ENCODE results near the gene ADAMTS20. TPM values are rescaled to one million over a fixed set of nuclear protein-coding genes. Genes with fewer than 3 reads are reported as not detected.

ADAMTS20 gene
- total and polyA plus RNA-seq, 10 of the 15 experiments (the other 5 are each of a cell fraction or from before 2014, with no cell fraction given) = 0.33 TPM; not detected in 9

DNA sequence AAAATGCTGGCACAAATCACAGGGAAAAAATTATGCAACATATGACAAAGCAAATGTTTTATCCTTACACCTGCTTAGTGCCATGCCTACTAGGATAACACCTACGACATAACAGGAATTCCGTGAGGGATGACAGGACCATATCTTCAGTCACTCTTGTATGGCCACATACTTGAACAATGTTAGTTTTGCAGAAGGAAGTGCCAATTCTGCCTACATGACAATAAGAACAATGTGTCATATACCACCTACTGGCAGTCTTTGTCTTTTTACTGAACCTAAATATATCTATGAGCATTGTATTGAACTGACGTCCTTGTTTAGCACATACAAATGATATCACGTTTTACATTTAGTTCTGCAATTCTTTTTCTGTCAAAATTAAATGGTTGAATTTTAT lies 234.0 kb downstream of the ADAMTS20 start (continued):
- TF ChIP-seq FOS (IDR thresholded peaks at IDR 0.05; ENCODE audit: borderline replicate concordance, extremely low read depth, insufficient read length) = no peak
- no peak for TF ChIP-seq NFIC (IDR thresholded peaks at IDR 0.05; ENCODE audit: low read depth, low read length)
- TF ChIP-seq FOXM1 (IDR thresholded peaks at IDR 0.05; ENCODE audit: low read depth, low read length) = no peak
- no peak for TF ChIP-seq RCOR1 (conservative IDR thresholded peaks at IDR 0.05; ENCODE audit: low read depth, low read length)

DNA sequence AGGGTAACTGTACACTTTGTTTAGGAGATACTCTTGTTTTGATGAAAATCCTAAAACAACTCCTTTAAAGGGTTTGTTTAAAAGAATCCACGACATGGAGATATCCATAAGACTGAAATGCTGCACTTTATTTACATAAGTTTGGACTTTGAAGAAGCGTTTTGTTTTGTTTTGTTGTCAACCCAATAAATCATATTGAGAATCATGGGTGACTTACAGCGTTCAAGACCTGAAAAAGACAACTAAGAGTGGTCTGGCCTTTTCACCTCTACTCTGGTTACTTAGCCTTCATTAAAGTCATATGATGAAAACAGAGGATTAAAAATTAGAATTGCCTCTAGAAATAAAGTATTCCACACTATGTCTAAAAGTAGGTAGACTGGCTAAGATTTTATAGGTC lies 234.8 kb downstream of the ADAMTS20 start:
- RAD21 ChIA-PET (ENCODE audit: unreplicated experiment) = no interaction called here
- Histone ChIP-seq H3K27ac (ENCODE audit: control insufficient read depth, insufficient read depth) (no peak overlapping the region), H3K4me1 (ENCODE audit: control insufficient read depth, insufficient read depth, low read length) (no peaks in the 10 kb centered on the region), H3K9ac (ENCODE audit: control insufficient read depth, insufficient read depth, low read length) (no peak overlapping the region), H3K4me3 (no peak overlapping the region), H3K79me2 (ENCODE audit: control insufficient read depth, insufficient read depth, low read length) (no peaks in the 10 kb centered on the region), H4K20me1 (ENCODE audit: control insufficient read depth, insufficient read depth) (no peaks in the 10 kb centered on the region), H3K9me3 (replicated peaks; ENCODE audit: control insufficient read depth, insufficient read depth, low read length) (no peaks in the 10 kb centered on the region), H3K27me3 (replicated peaks in 1 of 2; ENCODE audit: control insufficient read depth in 2 of 2, insufficient read depth in 2 of 2, low read length in 1 of 2) (no peaks in the 10 kb centered on the region), H2AFZ (ENCODE audit: control insufficient read depth, low read depth, low read length) (no peak overlapping the region), H3K4me2 (ENCODE audit: control insufficient read depth, insufficient read depth) (no peak overlapping the region), H3K36me3 (ENCODE audit: control insufficient read depth in 2 of 2, insufficient read depth in 2 of 2, low read length in 1 of 2) (no peaks in the 10 kb centered on the region)
- no peak for ATAC-seq
- no peak for TF ChIP-seq NFXL1 (IDR thresholded peaks at IDR 0.05; ENCODE audit: borderline replicate concordance)
- no peak for TF ChIP-seq PAX8 (IDR thresholded peaks at IDR 0.05)
- no peak for TF ChIP-seq ZNF384 (IDR thresholded peaks at IDR 0.05; ENCODE audit: borderline replicate concordance, low read depth, low read length)
- in situ Hi-C loops (cut with MboI) = no loop called here
- no TSS peak for BruUV-seq (replicated peaks)
- POLR2A ChIA-PET = no interaction called here
- CTCF ChIA-PET = no interaction called here
- DNase-seq (ENCODE audit: low read depth, low spot score) = no peak
- intact Hi-C loops (cut with micrococcal nuclease; ENCODE audit: unreplicated experiment) = no loop called here
- no peak for FAIRE-seq
- SMC1A ChIA-PET (ENCODE audit: uncharacterized antibody, unreplicated experiment) = no interaction called here
- 0% methylated on average over 3 of the region's 3 CpGs for WGBS (ENCODE audit: insufficient coverage, insufficient replicate concordance, low lambda C conversion rate, missing lambda C conversion rate)

DNA sequence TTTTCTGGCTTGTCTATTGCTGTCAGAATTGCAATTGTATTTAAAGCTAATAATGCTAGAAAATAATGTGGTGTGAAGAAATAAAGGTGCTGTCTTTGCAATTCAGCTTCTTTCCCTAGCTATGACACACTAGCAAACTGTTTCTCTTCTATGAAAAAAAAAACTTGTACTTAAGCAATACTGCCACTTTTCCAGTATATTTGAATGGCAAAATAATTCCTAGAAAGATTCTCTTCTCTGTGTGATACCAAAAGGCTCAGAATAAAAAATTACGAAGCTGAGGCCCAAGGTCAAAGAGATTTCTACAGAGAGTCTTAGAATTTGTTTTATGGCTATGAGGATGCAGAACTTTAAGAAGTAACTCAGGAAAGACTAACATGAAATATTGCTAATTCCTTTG lies 235.5 kb downstream of the ADAMTS20 start:
- intact Hi-C loops (cut with micrococcal nuclease; ENCODE audit: unreplicated experiment) (no loop called here), in situ Hi-C loops (cut with MboI) (no loop called here)
- Histone ChIP-seq H3K36me3 (ENCODE audit: control insufficient read depth in 2 of 2, insufficient read depth in 2 of 2, low read length in 1 of 2) (no peaks in the 10 kb centered on the region), H3K9ac (ENCODE audit: control insufficient read depth, insufficient read depth, low read length) (no peak overlapping the region), H3K27me3 (replicated peaks in 1 of 2; ENCODE audit: control insufficient read depth in 2 of 2, insufficient read depth in 2 of 2, low read length in 1 of 2) (no peaks in the 10 kb centered on the region), H4K20me1 (ENCODE audit: control insufficient read depth, insufficient read depth) (no peaks in the 10 kb centered on the region), H2AFZ (ENCODE audit: control insufficient read depth, low read depth, low read length) (no peak overlapping the region), H3K4me3 (no peak overlapping the region), H3K4me1 (ENCODE audit: control insufficient read depth, insufficient read depth, low read length) (no peaks in the 10 kb centered on the region), H3K79me2 (ENCODE audit: control insufficient read depth, insufficient read depth, low read length) (no peaks in the 10 kb centered on the region), H3K9me3 (replicated peaks; ENCODE audit: control insufficient read depth, insufficient read depth, low read length) (no peaks in the 10 kb centered on the region), H3K27ac (ENCODE audit: control insufficient read depth, insufficient read depth) (no peak overlapping the region), H3K4me2 (ENCODE audit: control insufficient read depth, insufficient read depth) (no peak overlapping the region)
- ChIA-PET SMC1A (ENCODE audit: uncharacterized antibody, unreplicated experiment) (interaction anchor here (1.0 to 1.2 kb wide), 2 partner anchors 9 to 12 kb away, joined by 3 read pairs; no protein-coding TSS in a partner anchor), POLR2A (no interaction called here), CTCF (interaction anchor here (1.0 kb wide), 1 partner anchor 21 kb away, joined by 3 read pairs; no protein-coding TSS in a partner anchor), RAD21 (ENCODE audit: unreplicated experiment) (no interaction called here)
- FAIRE-seq (no peak), DNase-seq (ENCODE audit: low read depth, low spot score) (no peak), ATAC-seq (no peak)
- BruUV-seq (replicated peaks) = no TSS peak
- 19% methylated on average over 1 of the region's 1 CpG for whole genome bisulfite sequencing (ENCODE audit: insufficient coverage, insufficient replicate concordance, low lambda C conversion rate, missing lambda C conversion rate)
- no peak for TF ChIP-seq MXI1 (IDR thresholded peaks at IDR 0.05; ENCODE audit: low read depth, low read length)
- TF ChIP-seq CBX5 (IDR thresholded peaks at IDR 0.05; ENCODE audit: low read depth) = no peak
- no peak for TF ChIP-seq TBL1XR1 (IDR thresholded peaks at IDR 0.05; ENCODE audit: low read depth, low read length)
- TF ChIP-seq, protein P1, sequence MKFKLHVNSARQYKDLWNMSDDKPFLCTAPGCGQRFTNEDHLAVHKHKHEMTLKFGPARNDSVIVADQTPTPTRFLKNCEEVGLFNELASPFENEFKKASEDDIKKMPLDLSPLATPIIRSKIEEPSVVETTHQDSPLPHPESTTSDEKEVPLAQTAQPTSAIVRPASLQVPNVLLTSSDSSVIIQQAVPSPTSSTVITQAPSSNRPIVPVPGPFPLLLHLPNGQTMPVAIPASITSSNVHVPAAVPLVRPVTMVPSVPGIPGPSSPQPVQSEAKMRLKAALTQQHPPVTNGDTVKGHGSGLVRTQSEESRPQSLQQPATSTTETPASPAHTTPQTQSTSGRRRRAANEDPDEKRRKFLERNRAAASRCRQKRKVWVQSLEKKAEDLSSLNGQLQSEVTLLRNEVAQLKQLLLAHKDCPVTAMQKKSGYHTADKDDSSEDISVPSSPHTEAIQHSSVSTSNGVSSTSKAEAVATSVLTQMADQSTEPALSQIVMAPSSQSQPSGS (IDR thresholded peaks at IDR 0.05; ENCODE audit: low read length) = no peak
- TF ChIP-seq, protein P2, sequence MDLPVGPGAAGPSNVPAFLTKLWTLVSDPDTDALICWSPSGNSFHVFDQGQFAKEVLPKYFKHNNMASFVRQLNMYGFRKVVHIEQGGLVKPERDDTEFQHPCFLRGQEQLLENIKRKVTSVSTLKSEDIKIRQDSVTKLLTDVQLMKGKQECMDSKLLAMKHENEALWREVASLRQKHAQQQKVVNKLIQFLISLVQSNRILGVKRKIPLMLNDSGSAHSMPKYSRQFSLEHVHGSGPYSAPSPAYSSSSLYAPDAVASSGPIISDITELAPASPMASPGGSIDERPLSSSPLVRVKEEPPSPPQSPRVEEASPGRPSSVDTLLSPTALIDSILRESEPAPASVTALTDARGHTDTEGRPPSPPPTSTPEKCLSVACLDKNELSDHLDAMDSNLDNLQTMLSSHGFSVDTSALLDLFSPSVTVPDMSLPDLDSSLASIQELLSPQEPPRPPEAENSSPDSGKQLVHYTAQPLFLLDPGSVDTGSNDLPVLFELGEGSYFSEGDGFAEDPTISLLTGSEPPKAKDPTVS (IDR thresholded peaks at IDR 0.05; ENCODE audit: low read depth, low read length) = no peak
- TF ChIP-seq ZNF207 (IDR thresholded peaks at IDR 0.05; ENCODE audit: borderline replicate concordance) = no peak
- TF ChIP-seq, protein P3, sequence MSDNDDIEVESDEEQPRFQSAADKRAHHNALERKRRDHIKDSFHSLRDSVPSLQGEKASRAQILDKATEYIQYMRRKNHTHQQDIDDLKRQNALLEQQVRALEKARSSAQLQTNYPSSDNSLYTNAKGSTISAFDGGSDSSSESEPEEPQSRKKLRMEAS (IDR thresholded peaks at IDR 0.05; ENCODE audit: low read depth, low read length) = no peak

Measured in GM12878 (cell line).